ENCODE data around the gene ABHD14A. TPM values are rescaled to one million over a fixed set of nuclear protein-coding genes. Genes with fewer than 3 reads are reported as not detected.
A peak's percentile ranks its signal among the peaks of the same experiment; 100 is the strongest.

Gene ABHD14A
- total RNA-seq, 4 donors from 2014 or later, result 20.1 to 52.7 (median 22.6) TPM

DNA sequence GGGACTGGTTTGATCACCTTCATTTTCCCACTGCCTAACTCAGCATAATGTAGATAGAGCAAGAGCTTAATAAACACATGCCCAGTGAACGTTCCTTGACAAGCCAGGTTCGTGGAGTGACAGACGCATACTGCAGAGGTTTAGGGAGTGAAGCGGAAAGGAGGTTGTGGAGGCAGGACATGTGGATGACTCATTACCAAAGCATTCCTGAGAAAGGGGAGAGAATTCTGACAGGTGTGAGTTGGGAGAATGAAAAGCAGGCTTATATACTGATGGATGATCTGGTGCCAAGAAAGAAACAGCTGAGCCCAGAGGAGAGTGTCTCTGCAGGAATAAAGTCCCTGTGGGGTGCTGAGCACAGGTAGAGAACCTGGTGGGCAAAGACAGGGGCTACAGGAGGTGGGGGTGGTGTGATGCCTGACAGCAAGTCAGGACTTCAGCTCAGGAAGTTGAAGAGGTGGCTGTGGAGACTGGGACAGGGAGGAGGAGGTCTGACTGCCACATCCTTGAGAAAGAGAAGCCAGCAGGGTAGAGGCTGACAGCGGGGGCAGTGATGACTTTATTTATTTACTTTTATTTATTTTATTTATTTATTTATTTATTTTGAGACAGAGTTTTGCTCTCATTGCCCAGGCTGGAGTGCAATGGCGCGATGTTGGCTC is 23.2 kb downstream of the ABHD14A start:
- no peak overlapping the region for H3K27ac ChIP-seq
- H3K36me3 ChIP-seq, result peaks cover 0 to 18% (median 6%) of the 10 kb centered on the region in 3 donors
- H3K27me3 ChIP-seq, result no peaks in the 10 kb centered on the region
- no peak for DNase-seq (ENCODE audit: low spot score in 2 of 2)
- H3K9me3 ChIP-seq, result no peaks in the 10 kb centered on the region
- TF ChIP-seq POLR2A (IDR thresholded peaks at IDR 0.05) (no peak), EP300 (IDR thresholded peaks at IDR 0.05) (no peak), CTCF (IDR thresholded peaks at IDR 0.05) (no peak)
- H3K4me3 ChIP-seq, result no peak overlapping the region
- H3K4me1 ChIP-seq, result peaks cover 0 to 33% (median 16%) of the 10 kb centered on the region in 4 donors
- WGBS, 2 donors, result 58 to 68% methylated on average over 7 of the region's 7 CpGs

DNA sequence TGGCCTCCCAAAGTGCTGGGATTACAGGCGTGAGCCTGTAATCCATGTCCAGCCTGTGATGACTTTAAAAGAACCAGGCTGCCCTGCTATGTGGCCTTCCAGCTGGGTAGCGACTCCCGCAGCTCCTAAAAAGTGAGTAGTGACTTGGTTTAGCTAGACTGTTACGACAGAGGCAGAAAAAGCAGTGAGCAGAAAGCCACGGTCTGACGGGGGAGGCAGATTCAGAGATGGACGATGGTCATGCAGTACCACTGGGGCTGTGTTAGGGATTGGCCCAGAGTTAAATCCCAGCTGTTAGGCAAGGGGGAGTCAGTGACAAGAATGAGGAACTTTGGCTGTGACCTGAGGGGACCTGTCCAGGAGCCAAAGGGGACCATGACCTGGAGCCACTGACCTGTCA is 23.9 kb downstream of the ABHD14A start:
- Histone ChIP-seq H3K9me3 (no peaks in the 10 kb centered on the region), H3K4me3 (no peak overlapping the region), H3K27me3 (no peaks in the 10 kb centered on the region), H3K36me3 (peaks cover 0 to 11% (median 6%) of the 10 kb centered on the region in 3 donors), H3K4me1 (peaks cover 0 to 26% (median 16%) of the 10 kb centered on the region in 4 donors), H3K27ac (no peak overlapping the region)
- WGBS, 2 donors, result 64 to 70% methylated on average over 7 of the region's 7 CpGs
- no peak for DNase-seq (ENCODE audit: low spot score in 2 of 2)
- TF ChIP-seq POLR2A (IDR thresholded peaks at IDR 0.05) (no peak), CTCF (IDR thresholded peaks at IDR 0.05) (no peak), EP300 (IDR thresholded peaks at IDR 0.05) (no peak)

GRCh38 chr3:51999846-52000245 is 25.0 kb downstream of the ABHD14A start:
- H3K27me3 ChIP-seq, result no peaks in the 10 kb centered on the region
- WGBS, 2 donors, result 78 to 88% methylated on average over 2 of the region's 2 CpGs
- H3K4me3 ChIP-seq, result no peak overlapping the region
- H3K27ac ChIP-seq, result no peak overlapping the region
- TF ChIP-seq POLR2A (IDR thresholded peaks at IDR 0.05) (no peak), EP300 (IDR thresholded peaks at IDR 0.05) (no peak), CTCF (IDR thresholded peaks at IDR 0.05) (no peak)
- DNase-seq (ENCODE audit: low spot score in 2 of 2), result no peak
- peaks cover 0 to 23% (median 8%) of the 10 kb centered on the region in 4 donors for H3K4me1 ChIP-seq
- H3K36me3 ChIP-seq, result no peaks in the 10 kb centered on the region
- H3K9me3 ChIP-seq, result no peaks in the 10 kb centered on the region

DNA sequence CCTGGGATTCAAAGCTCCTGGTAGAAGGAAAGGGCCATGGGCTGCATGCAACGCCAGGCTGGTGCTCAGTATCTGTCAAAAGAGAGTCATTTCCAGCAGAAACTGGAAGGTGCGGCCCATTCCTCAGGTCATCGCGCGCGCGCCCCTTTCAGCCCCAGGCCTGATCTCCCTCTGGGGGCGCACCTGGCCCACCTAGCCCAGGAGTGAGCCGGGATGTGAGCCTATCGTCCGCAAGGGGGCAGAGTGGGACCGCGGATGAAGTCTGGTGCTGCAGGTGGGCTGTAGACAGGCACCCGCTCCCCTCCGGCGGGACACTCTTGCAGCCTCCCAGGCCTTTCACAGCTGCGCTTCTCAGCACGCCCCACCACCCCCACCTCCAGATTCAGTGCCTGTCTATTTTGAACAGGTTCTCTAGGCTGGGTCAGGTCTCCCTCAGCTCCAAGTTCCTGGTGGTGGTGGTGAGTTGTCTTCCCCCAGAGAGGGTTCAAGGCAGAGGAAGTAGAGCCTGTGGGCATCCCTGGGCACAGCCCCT is 26.6 kb downstream of the ABHD14A start:
- TF ChIP-seq EP300 (IDR thresholded peaks at IDR 0.05) (no peak), CTCF (IDR thresholded peaks at IDR 0.05) (peak; percentile 83 to 98 (median 93)), POLR2A (IDR thresholded peaks at IDR 0.05) (no peak)
- Histone ChIP-seq H3K4me3 (no peak overlapping the region), H3K36me3 (no peaks in the 10 kb centered on the region), H3K9me3 (no peaks in the 10 kb centered on the region), H3K27me3 (no peaks in the 10 kb centered on the region), H3K27ac (no peak overlapping the region), H3K4me1 (peaks cover 0 to 30% (median 12%) of the 10 kb centered on the region in 4 donors)
- DNase-seq (ENCODE audit: low spot score in 2 of 2), result peak; percentile 47 to 77
- 1 to 2% methylated on average over 16 to 18 of the region's 18 CpGs for WGBS, 2 donors

- DNase-seq (ENCODE audit: low spot score in 2 of 2), result no peak
- no peaks in the 10 kb centered on the region for H3K9me3 ChIP-seq
- H3K36me3 ChIP-seq, result no peaks in the 10 kb centered on the region
- H3K27me3 ChIP-seq, result no peaks in the 10 kb centered on the region
- H3K4me1 ChIP-seq, result peaks cover 0 to 33% (median 12%) of the 10 kb centered on the region in 4 donors
- no peak for TF ChIP-seq CTCF (IDR thresholded peaks at IDR 0.05)
- no peak for TF ChIP-seq POLR2A (IDR thresholded peaks at IDR 0.05)
- TF ChIP-seq EP300 (IDR thresholded peaks at IDR 0.05), result no peak
- H3K4me3 ChIP-seq, result no peak overlapping the region
- 63 to 64% methylated on average over 6 of the region's 6 CpGs for WGBS, 2 donors
- no peak overlapping the region for H3K27ac ChIP-seq
Observed at GRCh38 chr3:52002748-52003147, 27.9 kb downstream of the ABHD14A start.

Measured in tibial nerve (tissue), 4 donors.